ENCODE measurements around the gene RPS29. TPM values are rescaled to one million over a fixed set of nuclear protein-coding genes. Genes with fewer than 3 reads are reported as not detected.

The RPS29 gene
- total RNA-seq, result 1,000 to 10,000 TPM; 2,012 to 2,031 TPM

- CTCF ChIA-PET, result interaction anchor here (0.7 to 2.3 kb wide), 4 partner anchors 13 to 125 kb away, joined by 3 to 13 read pairs (median 8); partner anchors contain the start of gene LRR1
- POLR2A ChIA-PET, result interaction anchor here (0.7 to 3.9 kb wide), 10 partner anchors 9 to 310 kb away, joined by 3 to 41 read pairs (median 4); partner anchors contain the start of genes DNAAF2, KLHDC2, LRR1 and MGAT2
These were observed at the start of gene RPS29 for GRCh38 chr14:49585803-49586672. Gene RPS29, minus strand, starts transcription at chr14:49586380. Its CDS starts 34 bp downstream, at chr14:49586346.

GRCh38 chr14:49634547-49635334 is 48.6 kb upstream of the RPS29 start, which contains the start of gene DNAAF2:
Gene DNAAF2, minus strand, starts transcription at chr14:49635244. Its CDS starts 95 bp downstream, at chr14:49635149.
- ChIA-PET POLR2A (interaction anchor here (0.8 to 4.5 kb wide), 8 partner anchors 11 to 364 kb away, joined by 3 to 39 read pairs (median 6); partner anchors contain the start of genes KLHDC2, MGAT2, NEMF and RPL36AL), CTCF (interaction anchor here (1.0 to 5.2 kb wide), 12 partner anchors 10 to 599 kb away, joined by 3 to 63 read pairs (median 5); partner anchors contain the start of genes KLHDC2, LRR1, MGAT2 and RPL36AL)

GRCh38 chr14:49633640-49634546 is 47.7 kb upstream of the RPS29 start:
- ChIA-PET POLR2A (interaction anchor here (0.6 to 4.5 kb wide), 11 partner anchors 8 to 365 kb away, joined by 3 to 39 read pairs (median 3); partner anchors contain the start of genes KLHDC2, LRR1, MGAT2 and NEMF), CTCF (interaction anchor here (0.6 to 5.2 kb wide), 15 partner anchors 11 to 599 kb away, joined by 3 to 63 read pairs (median 4); partner anchors contain the start of genes KLHDC2, LRR1, MGAT2 and NEMF)

- ChIA-PET CTCF (interaction anchor here (0.7 to 7.0 kb wide), 3 partner anchors 9 to 158 kb away, joined by 3 to 63 read pairs (median 3); partner anchors contain the start of genes DNAAF2 and LRR1), POLR2A (interaction anchor here (0.6 to 1.4 kb wide), 4 partner anchors 10 to 143 kb away, joined by 3 to 7 read pairs (median 5); partner anchors contain the start of genes DNAAF2, KLHDC2 and LRR1)
These were observed 38.0 kb upstream of the RPS29 start for GRCh38 chr14:49623941-49624839.

GRCh38 chr14:49623387-49623786 is 37.2 kb upstream of the RPS29 start:
- POLR2A ChIA-PET, result interaction anchor here (0.6 to 1.2 kb wide), 3 partner anchors 11 to 144 kb away, joined by 3 to 7 read pairs (median 7); partner anchors contain the start of genes DNAAF2 and KLHDC2
- CTCF ChIA-PET, result interaction anchor here (0.7 to 7.0 kb wide), 2 partner anchors 10 to 159 kb away, joined by 3 to 63 read pairs; partner anchors contain the start of gene DNAAF2

GRCh38 chr14:49622022-49622607 is 35.9 kb upstream of the RPS29 start:
- ChIA-PET CTCF (interaction anchor here (1.6 to 7.0 kb wide), 2 partner anchors 11 to 146 kb away, joined by 4 to 63 read pairs; partner anchors contain the start of genes DNAAF2 and KLHDC2), POLR2A (interaction anchor here (1.0 to 3.0 kb wide), 3 partner anchors 12 to 149 kb away, joined by 3 to 41 read pairs (median 38); partner anchors contain the start of genes DNAAF2 and RPS29)

- POLR2A ChIA-PET, result interaction anchor here (0.6 to 3.0 kb wide), 13 partner anchors 9 to 610 kb away, joined by 3 to 41 read pairs (median 4); partner anchors contain the start of genes DNAAF2, KLHDC2, LRR1 and POLE2
- CTCF ChIA-PET, result interaction anchor here (0.8 to 7.0 kb wide), 7 partner anchors 9 to 243 kb away, joined by 3 to 63 read pairs (median 4); partner anchors contain the start of genes DNAAF2, KLHDC2, LRR1 and POLE2
These were observed 35.1 kb upstream of the RPS29 start for GRCh38 chr14:49621114-49621881.

- CTCF ChIA-PET, result interaction anchor here (0.7 to 7.0 kb wide), 13 partner anchors 9 to 244 kb away, joined by 3 to 63 read pairs (median 4); partner anchors contain the start of genes DNAAF2, KLHDC2, LRR1 and POLE2
- POLR2A ChIA-PET, result interaction anchor here (0.6 to 3.0 kb wide), 17 partner anchors 9 to 611 kb away, joined by 3 to 41 read pairs (median 4); partner anchors contain the start of genes DNAAF2, KLHDC2, LRR1 and POLE2
These were observed 34.3 kb upstream of the RPS29 start, which contains the start of the genes MGAT2 and RPL36AL for GRCh38 chr14:49620182-49621113. Gene MGAT2, plus strand, starts transcription at chr14:49620799. Its CDS starts 470 bp downstream, at chr14:49621269. Gene RPL36AL, minus strand, starts transcription at chr14:49620626. Its CDS starts 1,522 bp downstream, at chr14:49619104.

GRCh38 chr14:49619730-49620129 is 33.5 kb upstream of the RPS29 start:
- ChIA-PET CTCF (interaction anchor here (0.7 to 7.0 kb wide), 7 partner anchors 8 to 234 kb away, joined by 3 to 63 read pairs (median 4); partner anchors contain the start of genes DNAAF2 and LRR1), POLR2A (interaction anchor here (0.6 to 3.0 kb wide), 7 partner anchors 11 to 148 kb away, joined by 3 to 41 read pairs (median 10); partner anchors contain the start of genes DNAAF2, KLHDC2, LRR1 and RPS29)

GRCh38 chr14:49619273-49619672 is 33.1 kb upstream of the RPS29 start:
- ChIA-PET CTCF (interaction anchor here (0.9 to 7.0 kb wide), 2 partner anchors 14 to 148 kb away, joined by 3 to 63 read pairs; partner anchors contain the start of gene DNAAF2), POLR2A (interaction anchor here (2.9 kb wide), 1 partner anchor 15 kb away, joined by 38 read pairs; the partner anchor contains the start of gene DNAAF2)

GRCh38 chr14:49617852-49618519 is 31.8 kb upstream of the RPS29 start:
- CTCF ChIA-PET, result interaction anchor here (1.0 kb wide), 1 partner anchor 19 kb away, joined by 3 read pairs; the partner anchor contains the start of gene LRR1
- POLR2A ChIA-PET, result interaction anchor here (0.6 to 0.7 kb wide), 2 partner anchors 13 to 33 kb away, joined by 3 to 4 read pairs; no protein-coding TSS in a partner anchor

- ChIA-PET POLR2A (no interaction called here), CTCF (no interaction called here)
These were observed 29.6 kb upstream of the RPS29 start for GRCh38 chr14:49615776-49616175.

- ChIA-PET POLR2A (no interaction called here), CTCF (no interaction called here)
These were observed 28.0 kb upstream of the RPS29 start for GRCh38 chr14:49614196-49614595.
